Hair follicular keratinocyte (primary cell): ENCODE results near the gene ABCA13. TPM values are rescaled to one million over a fixed set of nuclear protein-coding genes. Genes with fewer than 3 reads are reported as not detected.

Experiments used
- total RNA-seq: library from RNA; depleted of rRNA; stranded (reverse); fragments of >200 nt; gene quantifications from 2 replicates; pipeline ENCODE4 v1.2.3, GENCODE V29; 2015

ABCA13 gene
- 0.46 and 0.62 TPM in 2 replicates for total RNA-seq

GRCh38 chr7:48171202-48171601 is at the start of gene ABCA13:
ABCA13 (plus strand) TSS chr7:48171458; CDS start chr7:48171484, 26 bp downstream.

Other genes starting within 250 kb of the ABCA13 start
- gene PKD1L1, start 223.0 kb upstream of the ABCA13 start, total RNA-seq, result not detected in 2 replicates
- 13.5 and 15.4 TPM in 2 replicates for gene HUS1, start 191.8 kb upstream of the ABCA13 start, total RNA-seq
- not detected in 2 replicates for gene SUN3, start 142.4 kb upstream of the ABCA13 start, total RNA-seq
- 1.6 and 2.3 TPM in 2 replicates for gene C7orf57, start 135.9 kb upstream of the ABCA13 start, total RNA-seq
- gene UPP1, start 82.2 kb upstream of the ABCA13 start, total RNA-seq, result 316 and 486 TPM in 2 replicates